Muscle layer of colon (tissue), 2 donors: Measurements from ENCODE around the gene MSANTD3.

Experiments
- H3K27ac ChIP-seq: one replicate; pipeline ENCODE4 v1.7.0; 2013; ENCODE audit warnings: low read depth, mild to moderate bottlenecking, low read length, moderate library complexity
- H3K27me3 ChIP-seq, 2 donors: one replicate each; pipeline ENCODE4 v1.7.0; 2013; ENCODE audit warnings: low read length in 2 of 2, mild to moderate bottlenecking in 2 of 2; ENCODE audit not compliant: insufficient read depth in 2 of 2, control insufficient read depth in 1 of 2
- H3K36me3 ChIP-seq: one replicate; pipeline ENCODE4 v1.7.0; 2013; ENCODE audit warnings: mild to moderate bottlenecking, low read length; ENCODE audit not compliant: insufficient read depth
- H3K4me1 ChIP-seq: one replicate; pipeline ENCODE4 v1.7.0; 2013; ENCODE audit warnings: mild to moderate bottlenecking, low read length; ENCODE audit not compliant: insufficient read depth
- H3K4me3 ChIP-seq, 2 donors: one replicate each; pipeline ENCODE4 v1.7.0; 2013; ENCODE audit warnings: low read length in 2 of 2, low read depth in 1 of 2, mild to moderate bottlenecking in 1 of 2, moderate library complexity in 1 of 2
- H3K9ac ChIP-seq: one replicate; pipeline ENCODE4 v1.7.0; 2013; ENCODE audit warnings: low read length
- H3K9me3 ChIP-seq: one replicate; pipeline ENCODE4 v1.7.0; 2013; ENCODE audit warnings: mild to moderate bottlenecking, low read length
- donor health status: abdominal sarcoma.
- donor health status: Adenocarcinoma of cecum.

MSANTD3 gene

GRCh38 chr9:100472268-100472667 lies 45.3 kb downstream of the MSANTD3 start:
- Histone ChIP-seq H3K27me3 (peaks cover 0 to 17% of the 10 kb centered on the region in 2 donors), H3K36me3 (no peaks in the 10 kb centered on the region), H3K9me3 (no peaks in the 10 kb centered on the region), H3K9ac (no peak overlapping the region), H3K27ac (no peak overlapping the region), H3K4me3 (peak overlapping the region in 1 of 2 donors; percentile 32), H3K4me1 (peaks cover 3% of the 10 kb centered on the region)

GRCh38 chr9:100472788-100473275 lies 45.9 kb downstream of the MSANTD3 start, which contains the start of gene TMEFF1:
TSS of gene TMEFF1 (plus strand) at chr9:100473149. CDS start at chr9:100473545, 396 bp downstream.
- peak within 1 kb of the TSS; percentile 35 to 77 for H3K4me3 ChIP-seq
- H3K27me3 ChIP-seq: peaks cover 0 to 17% of the 10 kb centered on the region in 2 donors
- H3K9me3 ChIP-seq: no peaks in the 10 kb centered on the region
- peaks cover 3% of the 10 kb centered on the region for H3K4me1 ChIP-seq
- no peak within 1 kb of the TSS for H3K9ac ChIP-seq
- H3K27ac ChIP-seq: no peak within 1 kb of the TSS
- no peaks in the 10 kb centered on the region for H3K36me3 ChIP-seq

GRCh38 chr9:100473276-100474081 lies 46.5 kb downstream of the MSANTD3 start:
- Histone ChIP-seq H3K27ac (no peak overlapping the region), H3K9ac (no peak overlapping the region)

GRCh38 chr9:100474082-100474923 lies 47.4 kb downstream of the MSANTD3 start:
- Histone ChIP-seq H3K27ac (no peak overlapping the region), H3K9ac (no peak overlapping the region)

More at GRCh38 chr9:100473276-100474081, 46.5 kb downstream of the MSANTD3 start:
- Histone ChIP-seq H3K4me3 (peak overlapping the region; percentile 35 to 77), H3K9me3 (no peaks in the 10 kb centered on the region), H3K4me1 (peaks cover 3% of the 10 kb centered on the region), H3K36me3 (no peaks in the 10 kb centered on the region), H3K27me3 (peaks cover 0 to 17% of the 10 kb centered on the region in 2 donors)

GRCh38 chr9:100474924-100475276 lies 48.0 kb downstream of the MSANTD3 start:
- H3K9ac ChIP-seq: no peak overlapping the region
- no peaks in the 10 kb centered on the region for H3K9me3 ChIP-seq
- H3K4me1 ChIP-seq: peaks cover 3% of the 10 kb centered on the region
- no peak overlapping the region for H3K4me3 ChIP-seq
- no peak overlapping the region for H3K27ac ChIP-seq
- peaks cover 0 to 17% of the 10 kb centered on the region in 2 donors for H3K27me3 ChIP-seq
- no peaks in the 10 kb centered on the region for H3K36me3 ChIP-seq

More at GRCh38 chr9:100474082-100474923, 47.4 kb downstream of the MSANTD3 start:
- Histone ChIP-seq H3K4me1 (peaks cover 3% of the 10 kb centered on the region), H3K4me3 (peak overlapping the region in 1 of 2 donors; percentile 77), H3K36me3 (no peaks in the 10 kb centered on the region), H3K27me3 (peaks cover 0 to 17% of the 10 kb centered on the region in 2 donors), H3K9me3 (no peaks in the 10 kb centered on the region)

GRCh38 chr9:100477241-100477640 lies 50.3 kb downstream of the MSANTD3 start:
- Histone ChIP-seq H3K4me1 (peaks cover 3% of the 10 kb centered on the region), H3K36me3 (no peaks in the 10 kb centered on the region), H3K27me3 (peaks cover 0 to 17% of the 10 kb centered on the region in 2 donors), H3K27ac (no peak overlapping the region), H3K9ac (no peak overlapping the region), H3K4me3 (no peak overlapping the region), H3K9me3 (no peaks in the 10 kb centered on the region)

GRCh38 chr9:100478192-100478591 lies 51.2 kb downstream of the MSANTD3 start:
- H3K9ac ChIP-seq: no peak overlapping the region
- no peaks in the 10 kb centered on the region for H3K9me3 ChIP-seq
- H3K27me3 ChIP-seq: peaks cover 0 to 17% of the 10 kb centered on the region in 2 donors
- H3K4me3 ChIP-seq: no peak overlapping the region
- no peaks in the 10 kb centered on the region for H3K4me1 ChIP-seq
- H3K27ac ChIP-seq: no peak overlapping the region
- no peaks in the 10 kb centered on the region for H3K36me3 ChIP-seq

GRCh38 chr9:100479820-100480219 lies 52.9 kb downstream of the MSANTD3 start:
- no peak overlapping the region for H3K4me3 ChIP-seq
- H3K9ac ChIP-seq: no peak overlapping the region
- H3K36me3 ChIP-seq: no peaks in the 10 kb centered on the region
- no peaks in the 10 kb centered on the region for H3K9me3 ChIP-seq
- H3K27me3 ChIP-seq: peaks cover 0 to 3% of the 10 kb centered on the region in 2 donors
- no peak overlapping the region for H3K27ac ChIP-seq
- no peaks in the 10 kb centered on the region for H3K4me1 ChIP-seq

- Histone ChIP-seq H3K27ac (no peak overlapping the region), H3K4me3 (no peak overlapping the region), H3K9ac (no peak overlapping the region), H3K27me3 (no peaks in the 10 kb centered on the region), H3K9me3 (no peaks in the 10 kb centered on the region), H3K36me3 (no peaks in the 10 kb centered on the region), H3K4me1 (no peaks in the 10 kb centered on the region)
Observed at GRCh38 chr9:100485196-100485595, 58.3 kb downstream of the MSANTD3 start.

GRCh38 chr9:100486479-100487176 lies 59.7 kb downstream of the MSANTD3 start:
- Histone ChIP-seq H3K9me3 (no peaks in the 10 kb centered on the region), H3K4me1 (no peaks in the 10 kb centered on the region), H3K27me3 (no peaks in the 10 kb centered on the region), H3K27ac (no peak overlapping the region), H3K4me3 (no peak overlapping the region), H3K9ac (no peak overlapping the region), H3K36me3 (no peaks in the 10 kb centered on the region)

- Histone ChIP-seq H3K4me1 (no peaks in the 10 kb centered on the region), H3K4me3 (no peak overlapping the region), H3K27me3 (no peaks in the 10 kb centered on the region), H3K9me3 (no peaks in the 10 kb centered on the region), H3K27ac (no peak overlapping the region), H3K9ac (no peak overlapping the region), H3K36me3 (no peaks in the 10 kb centered on the region)
Observed at GRCh38 chr9:100488177-100488576, 61.2 kb downstream of the MSANTD3 start.
